Prostate gland (tissue), 2 donors: ENCODE data around the gene NGDN.

Experiments used
- CTCF ChIP-seq, 4 experiments: fragments of 200-600 bp in 2 of 4; fragments of 450-650 bp in 2 of 4; sonication (generic) in 2 of 4; IDR thresholded peaks; 1 replicate in 3 of 4; 2 replicates in 1 of 4; pipeline ENCODE4 v1.5.1; 2016 to 2019; ENCODE audit warnings: antibody characterized with exemption in 4 of 4, mild to moderate bottlenecking in 2 of 4, moderate library complexity in 2 of 4
- POLR2A ChIP-seq: fragments of 450-650 bp; IDR thresholded peaks from one replicate; pipeline ENCODE4 v1.6.1; 2016; ENCODE audit warnings: antibody characterized with exemption, mild to moderate bottlenecking

- TF ChIP-seq CTCF (IDR thresholded peaks at IDR 0.05) (no peak), POLR2A (no peak)
These were observed 788 bp upstream of the NGDN start for GRCh38 chr14:23468704-23469126.
